HG03457 (cell line): ENCODE data around the gene RASSF8.

ENCODE experiments used
- ATAC-seq: cut with Tn5 transposase; IDR thresholded peaks from one replicate; pipeline ENCODE4 v1.9.1; 2021; ENCODE audit warnings: moderate number of reproducible peaks; ENCODE audit not compliant: unreplicated experiment

Gene RASSF8

GRCh38 chr12:25960143-25960542 is 1.7 kb downstream of the RASSF8 start:
- ATAC-seq = no peak

GRCh38 chr12:25960961-25961360 is 2.5 kb downstream of the RASSF8 start:
- no peak for ATAC-seq

GRCh38 chr12:25962932-25963525 is 4.5 kb downstream of the RASSF8 start:
- no peak for ATAC-seq

- ATAC-seq = no peak
These were observed 7.2 kb downstream of the RASSF8 start for GRCh38 chr12:25965682-25966081.

GRCh38 chr12:25970082-25970481 is 11.6 kb downstream of the RASSF8 start:
- no peak for ATAC-seq

GRCh38 chr12:25970916-25971653 is 12.6 kb downstream of the RASSF8 start:
- no peak for ATAC-seq

- no peak for ATAC-seq
These were observed 13.2 kb downstream of the RASSF8 start for GRCh38 chr12:25971654-25972041.

- no peak for ATAC-seq
These were observed 14.3 kb downstream of the RASSF8 start for GRCh38 chr12:25972783-25973182.

GRCh38 chr12:25975179-25975578 is 16.7 kb downstream of the RASSF8 start:
- no peak for ATAC-seq

- ATAC-seq = no peak
These were observed 17.2 kb downstream of the RASSF8 start for GRCh38 chr12:25975682-25976081.

- no peak for ATAC-seq
These were observed 17.8 kb downstream of the RASSF8 start for GRCh38 chr12:25976289-25976688.

- ATAC-seq = no peak
These were observed 18.6 kb downstream of the RASSF8 start for GRCh38 chr12:25977047-25977446.

- no peak for ATAC-seq
These were observed 20.6 kb downstream of the RASSF8 start for GRCh38 chr12:25979059-25979458.

GRCh38 chr12:25979563-25979962 is 21.1 kb downstream of the RASSF8 start:
- no peak for ATAC-seq

GRCh38 chr12:25980035-25980434 is 21.6 kb downstream of the RASSF8 start:
- no peak for ATAC-seq

- no peak for ATAC-seq
These were observed 23.1 kb downstream of the RASSF8 start for GRCh38 chr12:25981597-25981996.

- ATAC-seq = no peak
These were observed 23.9 kb downstream of the RASSF8 start for GRCh38 chr12:25982416-25982815.

- no peak for ATAC-seq
These were observed 25.1 kb downstream of the RASSF8 start for GRCh38 chr12:25983625-25984024.

- no peak for ATAC-seq
These were observed 26.3 kb downstream of the RASSF8 start for GRCh38 chr12:25984759-25985158.

- ATAC-seq = no peak
These were observed 27.1 kb downstream of the RASSF8 start for GRCh38 chr12:25985316-25986175.

- no peak for ATAC-seq
These were observed 27.7 kb downstream of the RASSF8 start for GRCh38 chr12:25986180-25986579.

GRCh38 chr12:25988505-25988904 is 30.0 kb downstream of the RASSF8 start:
- no peak for ATAC-seq
